ENCODE results near the gene FAM98C.
"Not testable (repeated sequence)": the region's sequence is repeated elsewhere in the genome, so short reads cannot be mapped to it uniquely, and the experiment has no call there.

The FAM98C gene

GRCh38 chr19:38402967-38403674 is at the start of gene FAM98C:
Gene FAM98C, plus strand, starts transcription at chr19:38403093. Its CDS starts 61 bp downstream, at chr19:38403154.
- peak; percentile 96 for DNase-seq

GRCh38 chr19:38355728-38356725 is 46.9 kb upstream of the FAM98C start:
- no peak for DNase-seq

GRCh38 chr19:38358071-38358470 is 44.8 kb upstream of the FAM98C start:
- no peak for DNase-seq

- no peak for DNase-seq
Observed at GRCh38 chr19:38359242-38360021, 43.5 kb upstream of the FAM98C start.

GRCh38 chr19:38360351-38360750 is 42.5 kb upstream of the FAM98C start:
- DNase-seq, result no peak

GRCh38 chr19:38360839-38361631 is 41.9 kb upstream of the FAM98C start:
- no peak for DNase-seq

GRCh38 chr19:38361633-38362075 is 41.2 kb upstream of the FAM98C start:
- peak; percentile 75 for DNase-seq

- DNase-seq, result peak; percentile 49
Observed at GRCh38 chr19:38362076-38362945, 40.6 kb upstream of the FAM98C start.

- not testable (repeated sequence) for DNase-seq
Observed at GRCh38 chr19:38362946-38363688, 39.8 kb upstream of the FAM98C start.

GRCh38 chr19:38367041-38367440 is 35.9 kb upstream of the FAM98C start:
- no peak for DNase-seq

GRCh38 chr19:38369584-38369983 is 33.3 kb upstream of the FAM98C start:
- no peak for DNase-seq

GRCh38 chr19:38370299-38370698 is 32.6 kb upstream of the FAM98C start:
- DNase-seq, result no peak

- no peak for DNase-seq
Observed at GRCh38 chr19:38371081-38371480, 31.8 kb upstream of the FAM98C start.

GRCh38 chr19:38373907-38374331 is 29.0 kb upstream of the FAM98C start:
- no peak for DNase-seq

- peak; percentile 99 for DNase-seq
Observed at GRCh38 chr19:38374332-38375097, 28.4 kb upstream of the FAM98C start, which contains the start of gene PSMD8. Gene PSMD8, plus strand, starts transcription at chr19:38374571. Its CDS starts 31 bp downstream, at chr19:38374602.

GRCh38 chr19:38375098-38375493 is 27.8 kb upstream of the FAM98C start:
- DNase-seq, result no peak

- no peak for DNase-seq
Observed at GRCh38 chr19:38375748-38376147, 27.1 kb upstream of the FAM98C start.

GRCh38 chr19:38376576-38376975 is 26.3 kb upstream of the FAM98C start:
- DNase-seq, result no peak

- no peak for DNase-seq
Observed at GRCh38 chr19:38377052-38377451, 25.8 kb upstream of the FAM98C start.

Data from DMS153 (cell line).